C4-2B (cell line): ENCODE measurements around the gene RORB.

Experiments used
- CTCF ChIP-seq: fragments of 450-650 bp; conservative IDR thresholded peaks from 2 replicates; pipeline ENCODE4 v1.5.1; 2017; ENCODE audit warnings: mild to moderate bottlenecking
- ZFX ChIP-seq: fragments of 450-650 bp; IDR thresholded peaks from 2 replicates; pipeline ENCODE4 v1.6.1; 2017

- TF ChIP-seq CTCF (no peak), ZFX (no peak)
Observed at GRCh38 chr9:74463825-74464224, 33.3 kb upstream of the RORB start.
